ENCODE measurements around the gene IDUA. TPM values are rescaled to one million over a fixed set of nuclear protein-coding genes. Genes with fewer than 3 reads are reported as not detected.

Gene IDUA
- total and polyA plus RNA-seq, 10 of the 15 experiments (the other 5 are each of a cell fraction or from before 2014, with no cell fraction given), result 0.05 to 7.6 (median 1.4) TPM; not detected in 1

- WGBS (ENCODE audit: insufficient coverage, insufficient replicate concordance, low lambda C conversion rate, missing lambda C conversion rate), result 4% methylated on average over 8 of the region's 9 CpGs
- Histone ChIP-seq H3K4me1 (ENCODE audit: control insufficient read depth, insufficient read depth, low read length) (no peaks in the 10 kb centered on the region), H3K79me2 (ENCODE audit: control insufficient read depth, insufficient read depth, low read length) (no peaks in the 10 kb centered on the region), H3K4me3 (no peak overlapping the region), H4K20me1 (ENCODE audit: control insufficient read depth, insufficient read depth) (no peaks in the 10 kb centered on the region), H3K27me3 (replicated peaks in 1 of 2; ENCODE audit: control insufficient read depth in 2 of 2, insufficient read depth in 2 of 2, low read length in 1 of 2) (peaks cover 0 to 2% of the 10 kb centered on the region in 2 experiments; a peak in 1 of 4 replicates), H2AFZ (ENCODE audit: control insufficient read depth, low read depth, low read length) (no peak overlapping the region), H3K9me3 (replicated peaks; ENCODE audit: control insufficient read depth, insufficient read depth, low read length) (peaks cover 1% of the 10 kb centered on the region; the same call in 1 of the 3 replicates), H3K27ac (ENCODE audit: control insufficient read depth, insufficient read depth) (no peak overlapping the region), H3K4me2 (ENCODE audit: control insufficient read depth, insufficient read depth) (no peak overlapping the region), H3K9ac (ENCODE audit: control insufficient read depth, insufficient read depth, low read length) (no peak overlapping the region), H3K36me3 (ENCODE audit: control insufficient read depth in 2 of 2, insufficient read depth in 2 of 2, low read length in 1 of 2) (no peaks in the 10 kb centered on the region)
- no peak for DNase-seq (ENCODE audit: low read depth, low spot score)
- ChIA-PET RAD21 (ENCODE audit: unreplicated experiment) (no interaction called here), CTCF (no interaction called here), SMC1A (ENCODE audit: uncharacterized antibody, unreplicated experiment) (no interaction called here), POLR2A (no interaction called here)
- no TSS peak for BruUV-seq (replicated peaks)
- ATAC-seq, result no peak
- in situ Hi-C loops (cut with MboI), result no loop called here
- intact Hi-C loops (cut with micrococcal nuclease; ENCODE audit: unreplicated experiment), result no loop called here
- no peak for FAIRE-seq
- no peak for TF ChIP-seq ZNF217 (IDR thresholded peaks at IDR 0.05)
- no peak for TF ChIP-seq CHD4 (IDR thresholded peaks at IDR 0.05)
- TF ChIP-seq CBX5 (IDR thresholded peaks at IDR 0.05; ENCODE audit: low read depth), result no peak
- no peak for TF ChIP-seq SUZ12 (IDR thresholded peaks at IDR 0.05; ENCODE audit: unreplicated experiment)
- TF ChIP-seq, protein P1, sequence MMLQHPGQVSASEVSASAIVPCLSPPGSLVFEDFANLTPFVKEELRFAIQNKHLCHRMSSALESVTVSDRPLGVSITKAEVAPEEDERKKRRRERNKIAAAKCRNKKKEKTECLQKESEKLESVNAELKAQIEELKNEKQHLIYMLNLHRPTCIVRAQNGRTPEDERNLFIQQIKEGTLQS (IDR thresholded peaks at IDR 0.05; ENCODE audit: borderline replicate concordance, extremely low read depth, low read depth, low read length), result no peak
- TF ChIP-seq RB1 (IDR thresholded peaks at IDR 0.05; ENCODE audit: borderline replicate concordance), result no peak
- TF ChIP-seq PBX3 (IDR thresholded peaks at IDR 0.05; ENCODE audit: insufficient replicate concordance, low read depth, low read length), result no peak
- TF ChIP-seq, protein P2, sequence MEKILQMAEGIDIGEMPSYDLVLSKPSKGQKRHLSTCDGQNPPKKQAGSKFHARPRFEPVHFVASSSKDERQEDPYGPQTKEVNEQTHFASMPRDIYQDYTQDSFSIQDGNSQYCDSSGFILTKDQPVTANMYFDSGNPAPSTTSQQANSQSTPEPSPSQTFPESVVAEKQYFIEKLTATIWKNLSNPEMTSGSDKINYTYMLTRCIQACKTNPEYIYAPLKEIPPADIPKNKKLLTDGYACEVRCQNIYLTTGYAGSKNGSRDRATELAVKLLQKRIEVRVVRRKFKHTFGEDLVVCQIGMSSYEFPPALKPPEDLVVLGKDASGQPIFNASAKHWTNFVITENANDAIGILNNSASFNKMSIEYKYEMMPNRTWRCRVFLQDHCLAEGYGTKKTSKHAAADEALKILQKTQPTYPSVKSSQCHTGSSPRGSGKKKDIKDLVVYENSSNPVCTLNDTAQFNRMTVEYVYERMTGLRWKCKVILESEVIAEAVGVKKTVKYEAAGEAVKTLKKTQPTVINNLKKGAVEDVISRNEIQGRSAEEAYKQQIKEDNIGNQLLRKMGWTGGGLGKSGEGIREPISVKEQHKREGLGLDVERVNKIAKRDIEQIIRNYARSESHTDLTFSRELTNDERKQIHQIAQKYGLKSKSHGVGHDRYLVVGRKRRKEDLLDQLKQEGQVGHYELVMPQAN (conservative IDR thresholded peaks at IDR 0.05), result no peak
- TF ChIP-seq GABPA (IDR thresholded peaks at IDR 0.05; ENCODE audit: low read depth), result no peak
- TF ChIP-seq, protein P3, sequence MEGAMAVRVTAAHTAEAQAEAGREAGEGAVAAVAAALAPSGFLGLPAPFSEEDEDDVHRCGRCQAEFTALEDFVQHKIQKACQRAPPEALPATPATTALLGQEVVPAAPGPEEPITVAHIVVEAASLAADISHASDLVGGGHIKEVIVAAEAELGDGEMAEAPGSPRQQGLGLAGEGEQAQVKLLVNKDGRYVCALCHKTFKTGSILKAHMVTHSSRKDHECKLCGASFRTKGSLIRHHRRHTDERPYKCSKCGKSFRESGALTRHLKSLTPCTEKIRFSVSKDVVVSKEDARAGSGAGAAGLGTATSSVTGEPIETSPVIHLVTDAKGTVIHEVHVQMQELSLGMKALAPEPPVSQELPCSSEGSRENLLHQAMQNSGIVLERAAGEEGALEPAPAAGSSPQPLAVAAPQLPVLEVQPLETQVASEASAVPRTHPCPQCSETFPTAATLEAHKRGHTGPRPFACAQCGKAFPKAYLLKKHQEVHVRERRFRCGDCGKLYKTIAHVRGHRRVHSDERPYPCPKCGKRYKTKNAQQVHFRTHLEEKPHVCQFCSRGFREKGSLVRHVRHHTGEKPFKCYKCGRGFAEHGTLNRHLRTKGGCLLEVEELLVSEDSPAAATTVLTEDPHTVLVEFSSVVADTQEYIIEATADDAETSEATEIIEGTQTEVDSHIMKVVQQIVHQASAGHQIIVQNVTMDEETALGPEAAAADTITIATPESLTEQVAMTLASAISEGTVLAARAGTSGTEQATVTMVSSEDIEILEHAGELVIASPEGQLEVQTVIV (IDR thresholded peaks at IDR 0.05; ENCODE audit: borderline replicate concordance, partially characterized antibody), result no peak
Measured at GRCh38 chr4:1051472-1051871, 64.6 kb downstream of the IDUA start.

All from GM12878 (cell line).